Stimulated activated CD4-positive, alpha-beta T cell treated with anti-CD3 and anti-CD28 coated beads, Interleukin-12 subunit alpha, Interleukin-12 subunit beta, amount 100 ng/mL, for 48 hours (primary cell): ENCODE data around the gene NRBF2.
A peak's percentile ranks its signal among the peaks of the same experiment; 100 is the strongest.
"Not testable (repeated sequence)": the region's sequence is repeated elsewhere in the genome, so short reads cannot be mapped to it uniquely, and the experiment has no call there.

Source experiments
- DNase-seq, 3 donors: peaks; one replicate each; pipeline ENCODE4 v3.0.0-alpha.2; 2020; ENCODE audit warnings: low read depth in 2 of 3, low spot score in 1 of 3

NRBF2 gene

GRCh38 chr10:63133056-63133820 is at the start of gene NRBF2:
Gene NRBF2, plus strand, starts transcription at chr10:63133328. Its CDS starts 143 bp downstream, at chr10:63133471.
- DNase-seq, result peak; percentile 93 to 98 (median 96)

- DNase-seq, result not testable (repeated sequence)
These were observed 49.7 kb upstream of the NRBF2 start for GRCh38 chr10:63083406-63083805.

GRCh38 chr10:63083904-63084689 is 49.0 kb upstream of the NRBF2 start:
- DNase-seq, result peak; percentile 17 to 26 (median 19)

- no peak for DNase-seq
These were observed 48.3 kb upstream of the NRBF2 start for GRCh38 chr10:63084690-63085382.

GRCh38 chr10:63093227-63093626 is 39.9 kb upstream of the NRBF2 start:
- no peak for DNase-seq

- DNase-seq, result no peak
These were observed 38.7 kb upstream of the NRBF2 start for GRCh38 chr10:63094405-63094804.

- no peak for DNase-seq
These were observed 38.2 kb upstream of the NRBF2 start for GRCh38 chr10:63094881-63095280.

GRCh38 chr10:63099734-63100133 is 33.4 kb upstream of the NRBF2 start:
- no peak for DNase-seq

GRCh38 chr10:63101091-63101490 is 32.0 kb upstream of the NRBF2 start:
- DNase-seq, result not testable (repeated sequence)

- not testable (repeated sequence) for DNase-seq
These were observed 30.7 kb upstream of the NRBF2 start for GRCh38 chr10:63102279-63102883.

- not testable (repeated sequence) for DNase-seq
These were observed 29.9 kb upstream of the NRBF2 start for GRCh38 chr10:63103178-63103577.

GRCh38 chr10:63103971-63104409 is 29.1 kb upstream of the NRBF2 start:
- DNase-seq, result peak; percentile 21 to 26 (median 26)

- DNase-seq, result no peak
These were observed 27.7 kb upstream of the NRBF2 start for GRCh38 chr10:63105225-63106110.

- no peak for DNase-seq
These were observed 26.9 kb upstream of the NRBF2 start for GRCh38 chr10:63106111-63106755.

- no peak for DNase-seq
These were observed 25.1 kb upstream of the NRBF2 start for GRCh38 chr10:63107943-63108437.

GRCh38 chr10:63110940-63111339 is 22.2 kb upstream of the NRBF2 start:
- no peak for DNase-seq

GRCh38 chr10:63114031-63114814 is 18.9 kb upstream of the NRBF2 start:
- DNase-seq, result no peak

- DNase-seq, result no peak
These were observed 17.3 kb upstream of the NRBF2 start for GRCh38 chr10:63115732-63116383.
